HepG2 (cell line): ENCODE measurements around the gene DSC2.

Source experiments
- CBX5 ChIP-seq: sonication (generic); formaldehyde crosslinking; IDR thresholded peaks from 2 replicates; pipeline ENCODE4 v1.4.0; 2020; ENCODE audit warnings: missing genetic modification reagents, borderline replicate concordance
- ETV6 ChIP-seq: sonication (generic); formaldehyde crosslinking; conservative IDR thresholded peaks from 2 replicates; pipeline ENCODE4 v1.4.0; 2020; ENCODE audit warnings: missing genetic modification reagents
- MEIS2 ChIP-seq: sonication (generic); formaldehyde crosslinking; IDR thresholded peaks from 2 replicates; pipeline ENCODE4 v1.9.0; 2021; ENCODE audit warnings: mild to moderate bottlenecking, missing genetic modification reagents
- SKIL ChIP-seq: sonication (generic); formaldehyde crosslinking; IDR thresholded peaks from 2 replicates; pipeline ENCODE4 v1.8.0; 2022; ENCODE audit warnings: missing genetic modification reagents, mild to moderate bottlenecking, moderate library complexity, borderline replicate concordance
- STAT5B ChIP-seq: sonication (generic); formaldehyde crosslinking; IDR thresholded peaks from 2 replicates; pipeline ENCODE4 v1.4.0; 2020; ENCODE audit warnings: missing genetic modification reagents
- USF2 ChIP-seq, 2 experiments: sonication (generic) in 1 of 2; formaldehyde crosslinking in 1 of 2; IDR thresholded peaks; 2 replicates each; pipeline versions ENCODE4 v1.5.1 to v1.6.1; 2011 to 2020; ENCODE audit warnings: borderline replicate concordance in 1 of 2, low read depth in 1 of 2, low read length in 1 of 2, mild to moderate bottlenecking in 1 of 2, missing genetic modification reagents in 1 of 2, moderate library complexity in 1 of 2
- ZBTB40 ChIP-seq, 2 experiments: fragments of 450-650 bp in 1 of 2; sonication (generic) in 1 of 2; formaldehyde crosslinking in 1 of 2; IDR thresholded peaks; 2 replicates each; pipeline versions ENCODE4 v1.6.1 to v1.8.0; 2016 to 2022; ENCODE audit warnings: antibody characterized with exemption in 1 of 2, mild to moderate bottlenecking in 1 of 2, missing genetic modification reagents in 1 of 2
- ZFP36 ChIP-seq: fragments of 150-350 bp; IDR thresholded peaks from 2 replicates; pipeline ENCODE4 v1.6.1; 2018; ENCODE audit warnings: borderline replicate concordance, low read length, low read depth; ENCODE audit not compliant: partially characterized antibody
- ZNF274 ChIP-seq: sonication (generic); formaldehyde crosslinking; IDR thresholded peaks from 2 replicates; pipeline ENCODE4 v1.5.1; 2020; ENCODE audit warnings: mild to moderate bottlenecking, missing genetic modification reagents
- ZNF3 ChIP-seq: IDR thresholded peaks from 2 replicates; pipeline ENCODE4 v1.7.0; 2017; ENCODE audit warnings: inconsistent platforms
- ZNF768 ChIP-seq: sonication (generic); formaldehyde crosslinking; IDR thresholded peaks from 2 replicates; pipeline ENCODE4 v1.4.0; 2020; ENCODE audit warnings: missing genetic modification reagents
- TF ChIP-seq, protein P1 (sequence below): IDR thresholded peaks from 2 replicates; pipeline ENCODE4 v1.6.1; 2012; ENCODE audit warnings: inconsistent platforms
- TF ChIP-seq, protein P2 (sequence below): sonication (generic); formaldehyde crosslinking; IDR thresholded peaks from 2 replicates; pipeline ENCODE4 v1.8.0; 2022; ENCODE audit warnings: missing genetic modification reagents, mild to moderate bottlenecking, inconsistent platforms, borderline replicate concordance
- TF ChIP-seq, protein P3 (sequence below): sonication (generic); formaldehyde crosslinking; IDR thresholded peaks from 2 replicates; pipeline ENCODE4 v1.5.0; 2020; ENCODE audit warnings: mild to moderate bottlenecking, missing genetic modification reagents, moderate library complexity

GRCh38 chr18:31042406-31043181 is 59.6 kb downstream of the DSC2 start, which contains the start of gene DSC3:
- TF ChIP-seq, protein P1, sequence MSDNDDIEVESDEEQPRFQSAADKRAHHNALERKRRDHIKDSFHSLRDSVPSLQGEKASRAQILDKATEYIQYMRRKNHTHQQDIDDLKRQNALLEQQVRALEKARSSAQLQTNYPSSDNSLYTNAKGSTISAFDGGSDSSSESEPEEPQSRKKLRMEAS = peak; percentile 11; the same call in 1 of the 2 replicates
- no peak for TF ChIP-seq MEIS2
- no peak for TF ChIP-seq SKIL (CRISPR knock-in tag)
- TF ChIP-seq ZFP36 = no peak
- no peak for TF ChIP-seq ZNF3 (CRISPR knock-in tag)
- no peak for TF ChIP-seq ZBTB40 (IDR thresholded peaks at IDR 0.05)
- no peak for TF ChIP-seq ZBTB40 (CRISPR knock-in tag; IDR thresholded peaks at IDR 0.05)
- TF ChIP-seq ZNF768 (CRISPR knock-in tag) = no peak
- TF ChIP-seq CBX5 (CRISPR knock-in tag) = no peak
- TF ChIP-seq ETV6 (CRISPR knock-in tag) = no peak
- TF ChIP-seq, protein P2, sequence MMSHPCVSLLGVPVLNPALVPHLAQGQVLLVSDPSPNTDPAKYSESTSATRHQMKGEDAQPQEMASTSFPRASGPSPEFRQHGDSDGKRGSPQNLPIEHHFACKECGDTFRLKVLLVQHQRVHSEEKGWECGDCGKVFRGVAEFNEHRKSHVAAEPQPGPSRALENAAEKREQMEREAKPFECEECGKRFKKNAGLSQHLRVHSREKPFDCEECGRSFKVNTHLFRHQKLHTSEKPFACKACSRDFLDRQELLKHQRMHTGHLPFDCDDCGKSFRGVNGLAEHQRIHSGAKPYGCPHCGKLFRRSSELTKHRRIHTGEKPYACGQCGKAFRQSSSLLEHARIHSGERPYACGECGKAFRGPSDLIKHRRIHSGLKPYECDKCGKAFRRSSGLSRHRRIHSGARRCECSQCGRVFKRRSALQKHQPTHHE (CRISPR knock-in tag) = no peak
- no peak for TF ChIP-seq USF2 (IDR thresholded peaks at IDR 0.05; ENCODE audit: low read depth, low read length)
- TF ChIP-seq USF2 (CRISPR knock-in tag; IDR thresholded peaks at IDR 0.05; ENCODE audit: borderline replicate concordance) = no peak
- no peak for TF ChIP-seq ZNF274 (CRISPR knock-in tag)
- no peak for TF ChIP-seq STAT5B (CRISPR knock-in tag)
- TF ChIP-seq, protein P3, sequence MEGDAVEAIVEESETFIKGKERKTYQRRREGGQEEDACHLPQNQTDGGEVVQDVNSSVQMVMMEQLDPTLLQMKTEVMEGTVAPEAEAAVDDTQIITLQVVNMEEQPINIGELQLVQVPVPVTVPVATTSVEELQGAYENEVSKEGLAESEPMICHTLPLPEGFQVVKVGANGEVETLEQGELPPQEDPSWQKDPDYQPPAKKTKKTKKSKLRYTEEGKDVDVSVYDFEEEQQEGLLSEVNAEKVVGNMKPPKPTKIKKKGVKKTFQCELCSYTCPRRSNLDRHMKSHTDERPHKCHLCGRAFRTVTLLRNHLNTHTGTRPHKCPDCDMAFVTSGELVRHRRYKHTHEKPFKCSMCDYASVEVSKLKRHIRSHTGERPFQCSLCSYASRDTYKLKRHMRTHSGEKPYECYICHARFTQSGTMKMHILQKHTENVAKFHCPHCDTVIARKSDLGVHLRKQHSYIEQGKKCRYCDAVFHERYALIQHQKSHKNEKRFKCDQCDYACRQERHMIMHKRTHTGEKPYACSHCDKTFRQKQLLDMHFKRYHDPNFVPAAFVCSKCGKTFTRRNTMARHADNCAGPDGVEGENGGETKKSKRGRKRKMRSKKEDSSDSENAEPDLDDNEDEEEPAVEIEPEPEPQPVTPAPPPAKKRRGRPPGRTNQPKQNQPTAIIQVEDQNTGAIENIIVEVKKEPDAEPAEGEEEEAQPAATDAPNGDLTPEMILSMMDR (CRISPR knock-in tag) = no peak
